GM12878 (cell line): ENCODE measurements around the gene ASCC1.

ENCODE experiments used
- BHLHE40 ChIP-seq, 2 experiments: fragments of 450-650 bp in 1 of 2; IDR thresholded peaks; 2 replicates each; pipeline ENCODE4 v1.6.1; 2011 to 2017; ENCODE audit warnings: low read depth in 2 of 2, borderline replicate concordance in 1 of 2, improper control_type of control experiment in 1 of 2, low read length in 1 of 2, mild to moderate bottlenecking in 1 of 2
- CTCF ChIP-seq, 3 experiments: IDR thresholded peaks in 2 of 3; conservative IDR thresholded peaks in 1 of 3; 2 replicates each; pipeline ENCODE4 v1.5.1; 2011; ENCODE audit warnings: low read depth in 3 of 3, low read length in 3 of 3, mild to moderate bottlenecking in 3 of 3, control low read depth in 2 of 3, moderate library complexity in 2 of 3, inconsistent platforms in 1 of 3, mixed read lengths in 1 of 3; ENCODE audit not compliant: control insufficient read depth in 2 of 3, insufficient read depth in 1 of 3; ENCODE audit errors: extremely low read depth in 1 of 3
- E2F4 ChIP-seq: IDR thresholded peaks from 2 replicates; pipeline ENCODE4 v1.6.1; 2012; ENCODE audit warnings: low read depth, low read length, improper control_type of control experiment
- EGR1 ChIP-seq, 2 experiments: IDR thresholded peaks; 1 replicate in 1 of 2; 2 replicates in 1 of 2; pipeline ENCODE4 v1.6.1; 2011 to 2012; ENCODE audit warnings: low read depth in 2 of 2, low read length in 2 of 2, borderline replicate concordance in 1 of 2, mild to moderate bottlenecking in 1 of 2, moderate library complexity in 1 of 2
- EZH2 ChIP-seq: IDR thresholded peaks from 2 replicates; pipeline ENCODE4 v1.6.1; 2012; ENCODE audit warnings: low read depth, mild to moderate bottlenecking, control low read depth, inconsistent platforms, low read length, borderline replicate concordance; ENCODE audit not compliant: control insufficient read depth
- KLF5 ChIP-seq: fragments of 450-650 bp; IDR thresholded peaks from 2 replicates; pipeline ENCODE4 v1.6.1; 2014; ENCODE audit warnings: mild to moderate bottlenecking; ENCODE audit not compliant: partially characterized antibody
- POLR2A ChIP-seq: IDR thresholded peaks from 2 replicates; pipeline ENCODE4 v1.6.1; 2011; ENCODE audit warnings: low read depth, mild to moderate bottlenecking, low read length
- POLR2AphosphoS2 ChIP-seq: IDR thresholded peaks from 2 replicates; pipeline ENCODE4 v1.6.1; 2011; ENCODE audit warnings: low read depth, mild to moderate bottlenecking, low read length, improper control_type of control experiment, moderate library complexity
- RAD21 ChIP-seq: IDR thresholded peaks from 2 replicates; pipeline ENCODE4 v1.6.1; 2011; ENCODE audit warnings: mild to moderate bottlenecking, low read depth, low read length, moderate library complexity; ENCODE audit not compliant: insufficient read depth
- USF1 ChIP-seq: IDR thresholded peaks from 2 replicates; pipeline ENCODE4 v1.6.1; 2011; ENCODE audit warnings: borderline replicate concordance, low read depth, mild to moderate bottlenecking, moderate library complexity, mixed read lengths, low read length; ENCODE audit not compliant: insufficient read depth; ENCODE audit errors: extremely low read length

DNA sequence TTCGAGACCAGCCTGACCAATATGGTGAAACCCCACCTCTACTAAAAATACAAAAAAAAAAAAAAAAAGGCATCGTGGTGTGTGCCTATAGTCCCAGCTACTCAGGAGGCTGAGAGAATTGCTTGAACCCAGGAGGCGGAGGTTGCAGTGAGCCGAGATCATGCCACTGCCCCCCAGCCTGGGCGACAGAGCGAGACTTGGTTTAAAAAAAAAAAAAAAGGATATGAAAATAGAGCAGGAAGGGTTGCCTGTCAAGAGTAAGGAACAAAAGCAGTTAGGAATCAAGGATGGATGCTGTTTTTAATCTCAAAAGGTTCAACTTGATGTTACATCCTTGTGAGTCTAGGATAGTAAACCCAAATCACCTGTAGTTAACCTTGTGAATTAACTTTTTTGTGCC is 11.8 kb upstream of the ASCC1 start:
- TF ChIP-seq USF1 (no peak), CTCF (IDR thresholded peaks at IDR 0.05 in 2 of 3, conservative IDR thresholded peaks at IDR 0.05 in 1 of 3; ENCODE audit: control insufficient read depth in 2 of 3, extremely low read depth in 1 of 3, insufficient read depth in 1 of 3, low read depth in 3 of 3, low read length in 3 of 3) (no peak), EGR1 (IDR thresholded peaks at IDR 0.05; ENCODE audit: borderline replicate concordance in 1 of 2, low read depth in 2 of 2, low read length in 2 of 2) (no peak), KLF5 (no peak), BHLHE40 (IDR thresholded peaks at IDR 0.05; ENCODE audit: borderline replicate concordance in 1 of 2, low read depth in 2 of 2, low read length in 1 of 2) (no peak), POLR2AphosphoS2 (no peak), E2F4 (no peak), POLR2A (no peak), EZH2 (no peak), RAD21 (no peak)
